HepG2 (cell line): Measurements from ENCODE around the gene TMEM63C. TPM values are rescaled to one million over a fixed set of nuclear protein-coding genes. Genes with fewer than 3 reads are reported as not detected.

Experiments used
- ATAC-seq: fragments of 200-7000 bp; cut with Tn5 transposase; 3 replicates; pipeline ENCODE4 v1.9.1; 2020; ENCODE audit warnings: mild to moderate bottlenecking, moderate library complexity
- BruUV-seq: library from RNA; stranded (reverse); fragments of 400-500 nt; replicated peaks from 2 replicates; lab custom pipeline; 2021; lab: Mats Ljungman, UMichigan
- CTCF ChIA-PET: fragments of 300-600 bp; formaldehyde crosslinking; extraction: SDS; loops from one replicate; lab custom pipeline; 2021; ENCODE audit warnings: low total read pairs, inconsistent platforms, low intra/inter-chr PET ratio; lab: Yijun Ruan, JAX
- POLR2A ChIA-PET: fragments of 350-600 bp; sonication (Branson Sonifier 250); formaldehyde crosslinking; loops from one replicate; lab custom pipeline; 2020; ENCODE audit warnings: antibody characterized with exemption, inconsistent platforms; lab: Yijun Ruan, JAX
- DNase-seq: peaks from one replicate; pipeline ENCODE4 v3.0.0-alpha.2; 2015; ENCODE audit warnings: low spot score
- FAIRE-seq: peaks from 3 replicates; lab custom pipeline; 2011; peaks lifted over from hg19 to GRCh38; lab: Jason Lieb, UNC
- H2AFZ ChIP-seq: one replicate; pipeline ENCODE4 v1.6.1; 2011; ENCODE audit warnings: low read length, inconsistent platforms
- H3K27ac ChIP-seq: fragments of 300-600 bp; 3 replicates; pipeline ENCODE4 v1.8.0; 2011; ENCODE audit warnings: mixed run types, mild to moderate bottlenecking, mixed read lengths, low read length, inconsistent platforms; ENCODE audit not compliant: insufficient read depth; ENCODE audit errors: extremely low read length
- H3K27me3 ChIP-seq, 2 experiments: fragments of 200-600 bp in 1 of 2; 2 replicates in 1 of 2; 3 replicates in 1 of 2; pipeline versions ENCODE4 v1.6.0 to v1.8.0; 2011; ENCODE audit warnings: low read length in 2 of 2, mild to moderate bottlenecking in 2 of 2, moderate library complexity in 2 of 2, inconsistent platforms in 1 of 2; ENCODE audit not compliant: insufficient read depth in 2 of 2, control insufficient read depth in 1 of 2
- H3K36me3 ChIP-seq, 2 experiments: fragments of 200-600 bp in 1 of 2; replicated peaks in 1 of 2; 2 replicates in 1 of 2; 3 replicates in 1 of 2; pipeline versions ENCODE4 v1.5.1 to v1.8.0; 2011; ENCODE audit warnings: low read length in 2 of 2, inconsistent platforms in 1 of 2; ENCODE audit not compliant: insufficient read depth in 2 of 2, control insufficient read depth in 1 of 2
- H3K4me1 ChIP-seq: 2 replicates; pipeline ENCODE4 v1.5.1; 2012; ENCODE audit warnings: low read length, inconsistent platforms; ENCODE audit not compliant: insufficient read depth
- H3K4me2 ChIP-seq: 2 replicates; pipeline ENCODE4 v1.6.0; 2011; ENCODE audit warnings: low read depth, low read length, inconsistent platforms
- H3K4me3 ChIP-seq, 3 experiments: fragments of 200-600 bp in 1 of 3; sonication (generic), shearing (Covaris generic) in 1 of 3; replicated peaks in 1 of 3; 2 replicates each; pipeline ENCODE4 v1.5.1; 2011 to 2016; ENCODE audit warnings: low read length in 3 of 3, inconsistent platforms in 2 of 3, low read depth in 2 of 3, mild to moderate bottlenecking in 2 of 3, control low read depth in 1 of 3, mixed read lengths in 1 of 3; ENCODE audit not compliant: insufficient read depth in 1 of 3
- H3K79me2 ChIP-seq: one replicate; pipeline ENCODE4 v1.6.1; 2011; ENCODE audit warnings: low read length, inconsistent platforms; ENCODE audit not compliant: insufficient read depth
- H3K9ac ChIP-seq: 2 replicates; pipeline ENCODE4 v1.6.0; 2011; ENCODE audit warnings: mild to moderate bottlenecking, low read depth, low read length, inconsistent platforms; ENCODE audit not compliant: insufficient read depth
- H3K9me3 ChIP-seq: 2 replicates; pipeline ENCODE4 v1.5.1; 2012; ENCODE audit warnings: mild to moderate bottlenecking, low read length
- H4K20me1 ChIP-seq: 2 replicates; pipeline ENCODE4 v1.6.0; 2011; ENCODE audit warnings: inconsistent platforms, mild to moderate bottlenecking, low read length, moderate library complexity; ENCODE audit not compliant: insufficient read depth
- CREB1 ChIP-seq, 2 experiments: fragments of 450-650 bp in 1 of 2; IDR thresholded peaks; 2 replicates each; pipeline ENCODE4 v1.6.1; 2016 to 2017; ENCODE audit warnings: control low read depth in 1 of 2, mild to moderate bottlenecking in 1 of 2, missing compliant biosample characterization in 1 of 2, missing genetic modification characterization in 1 of 2
- CREM ChIP-seq, 2 experiments: sonication (generic) in 1 of 2; formaldehyde crosslinking in 1 of 2; IDR thresholded peaks; 2 replicates each; pipeline versions ENCODE4 v1.4.0 to v1.6.1; 2016 to 2020; ENCODE audit warnings: antibody characterized with exemption in 1 of 2, mild to moderate bottlenecking in 1 of 2, missing genetic modification reagents in 1 of 2
- JARID2 ChIP-seq: sonication (generic); formaldehyde crosslinking; IDR thresholded peaks from 2 replicates; pipeline ENCODE4 v1.8.1; 2023; ENCODE audit warnings: missing genetic modification reagents, inconsistent platforms; ENCODE audit not compliant: insufficient replicate concordance
- ZFY ChIP-seq: sonication (generic); formaldehyde crosslinking; IDR thresholded peaks from 2 replicates; pipeline ENCODE4 v1.4.0; 2020; ENCODE audit warnings: missing genetic modification reagents
- ZNF234 ChIP-seq: sonication (generic); formaldehyde crosslinking; conservative IDR thresholded peaks from 2 replicates; pipeline ENCODE4 v1.5.1; 2020; ENCODE audit warnings: mild to moderate bottlenecking, missing genetic modification reagents
- WGBS: methylation state at CpG from one replicate; pipeline ENCODE4 v1.1.6; 2017; ENCODE audit warnings: low lambda C conversion rate; 5-methylcytosine and 5-hydroxymethylcytosine counted together
- in situ Hi-C: cut with HindIII; loops from 2 replicates; pipeline ENCODE4 v1.10.0; 2017; ENCODE audit warnings: low pct_unique_long_range_greater_than_20kb; ENCODE audit not compliant: extremely low pct_ligation_motif_present
- intact Hi-C: fragments of 100-400 bp; cut with micrococcal nuclease; formaldehyde crosslinking; loops from one replicate; pipeline ENCODE4 v1.10.0; 2022; ENCODE audit not compliant: unreplicated experiment
- polyA plus RNA-seq, 8 experiments: library from polyadenylated mRNA; depleted of rRNA in 3 of 8; stranded (reverse) in 7 of 8; unstranded in 1 of 8; fragments of >200 nt; fragmentation: Illumina TruSeq in 4 of 8; extraction: Trizol in 4 of 8; gene quantifications; 2 replicates each; pipeline versions ENCODE4 v1.2.1 to v1.2.3, GENCODE V29; 2011 to 2016; ENCODE audit warnings: low read depth in 4 of 8, missing spikeins in 1 of 8, mixed read lengths in 1 of 8; ENCODE audit not compliant: insufficient read depth in 1 of 8
- total RNA-seq, 5 experiments: library from RNA; depleted of rRNA; stranded (reverse); fragments of >200 nt; fragmentation: Illumina TruSeq; extraction: Trizol; gene quantifications; 2 replicates each; pipeline ENCODE4 v1.2.3, GENCODE V29; 2016; ENCODE audit warnings: low read depth in 1 of 5
- TF ChIP-seq, protein P1 (sequence below): sonication (generic); formaldehyde crosslinking; IDR thresholded peaks from 2 replicates; pipeline ENCODE4 v1.5.0; 2020; ENCODE audit warnings: missing genetic modification reagents, mild to moderate bottlenecking, borderline replicate concordance
- TF ChIP-seq, protein P2 (sequence below): sonication (generic); formaldehyde crosslinking; IDR thresholded peaks from 2 replicates; pipeline ENCODE4 v1.4.0; 2020; ENCODE audit warnings: mild to moderate bottlenecking, missing genetic modification reagents
- TF ChIP-seq, protein P3 (sequence below): sonication (generic); formaldehyde crosslinking; IDR thresholded peaks from 2 replicates; pipeline ENCODE4 v1.4.0; 2020; ENCODE audit warnings: missing genetic modification reagents
- TF ChIP-seq, protein P4 (sequence below): sonication (generic); formaldehyde crosslinking; IDR thresholded peaks from 2 replicates; pipeline ENCODE4 v1.5.1; 2020; ENCODE audit warnings: mild to moderate bottlenecking, missing genetic modification reagents, moderate library complexity

TMEM63C gene
- total and polyA plus RNA-seq, 2 of the 13 experiments (the other 11 are each of a cell fraction or from before 2014, with no cell fraction given) = 0.17 to 0.27 TPM

DNA sequence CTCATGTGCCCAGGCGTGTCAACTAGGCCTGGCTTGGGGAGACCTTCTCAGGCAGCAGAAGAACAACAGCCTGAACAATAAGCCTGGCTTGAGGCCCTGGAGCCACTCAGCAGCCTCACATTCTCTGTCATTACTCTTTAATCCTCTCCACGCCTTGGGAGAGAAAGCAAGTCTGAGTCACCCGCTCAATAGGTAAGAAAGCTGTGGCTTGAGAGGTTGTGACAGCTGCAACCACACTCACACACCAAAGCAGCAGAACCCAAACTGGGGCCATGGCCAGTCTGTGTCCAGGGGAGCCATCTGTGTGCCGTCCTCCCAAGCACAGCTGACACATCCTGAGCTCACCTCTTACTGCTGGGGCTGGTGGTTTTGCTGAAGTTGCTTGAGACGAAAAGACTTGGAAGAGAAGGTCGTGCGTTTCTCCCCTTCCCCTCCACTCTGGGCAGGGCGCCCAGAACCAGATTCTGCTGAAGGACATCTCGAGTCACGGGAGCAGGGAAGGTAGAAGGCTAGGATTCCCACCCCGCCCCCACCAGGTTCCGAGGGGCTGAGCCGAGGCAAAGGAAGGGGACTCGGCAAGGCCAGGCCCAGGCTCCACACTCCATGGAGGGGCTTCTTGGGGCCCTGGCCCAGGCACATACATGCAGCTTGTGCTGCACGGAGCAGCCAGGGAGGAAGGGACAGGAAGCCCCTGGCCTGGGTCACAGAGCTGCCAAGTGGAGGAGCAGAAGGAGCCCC is 5.5 kb downstream of the TMEM63C start (continued):
- TF ChIP-seq, protein P1, sequence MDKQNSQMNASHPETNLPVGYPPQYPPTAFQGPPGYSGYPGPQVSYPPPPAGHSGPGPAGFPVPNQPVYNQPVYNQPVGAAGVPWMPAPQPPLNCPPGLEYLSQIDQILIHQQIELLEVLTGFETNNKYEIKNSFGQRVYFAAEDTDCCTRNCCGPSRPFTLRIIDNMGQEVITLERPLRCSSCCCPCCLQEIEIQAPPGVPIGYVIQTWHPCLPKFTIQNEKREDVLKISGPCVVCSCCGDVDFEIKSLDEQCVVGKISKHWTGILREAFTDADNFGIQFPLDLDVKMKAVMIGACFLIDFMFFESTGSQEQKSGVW (CRISPR knock-in tag) = no peak
- TF ChIP-seq, protein P2, sequence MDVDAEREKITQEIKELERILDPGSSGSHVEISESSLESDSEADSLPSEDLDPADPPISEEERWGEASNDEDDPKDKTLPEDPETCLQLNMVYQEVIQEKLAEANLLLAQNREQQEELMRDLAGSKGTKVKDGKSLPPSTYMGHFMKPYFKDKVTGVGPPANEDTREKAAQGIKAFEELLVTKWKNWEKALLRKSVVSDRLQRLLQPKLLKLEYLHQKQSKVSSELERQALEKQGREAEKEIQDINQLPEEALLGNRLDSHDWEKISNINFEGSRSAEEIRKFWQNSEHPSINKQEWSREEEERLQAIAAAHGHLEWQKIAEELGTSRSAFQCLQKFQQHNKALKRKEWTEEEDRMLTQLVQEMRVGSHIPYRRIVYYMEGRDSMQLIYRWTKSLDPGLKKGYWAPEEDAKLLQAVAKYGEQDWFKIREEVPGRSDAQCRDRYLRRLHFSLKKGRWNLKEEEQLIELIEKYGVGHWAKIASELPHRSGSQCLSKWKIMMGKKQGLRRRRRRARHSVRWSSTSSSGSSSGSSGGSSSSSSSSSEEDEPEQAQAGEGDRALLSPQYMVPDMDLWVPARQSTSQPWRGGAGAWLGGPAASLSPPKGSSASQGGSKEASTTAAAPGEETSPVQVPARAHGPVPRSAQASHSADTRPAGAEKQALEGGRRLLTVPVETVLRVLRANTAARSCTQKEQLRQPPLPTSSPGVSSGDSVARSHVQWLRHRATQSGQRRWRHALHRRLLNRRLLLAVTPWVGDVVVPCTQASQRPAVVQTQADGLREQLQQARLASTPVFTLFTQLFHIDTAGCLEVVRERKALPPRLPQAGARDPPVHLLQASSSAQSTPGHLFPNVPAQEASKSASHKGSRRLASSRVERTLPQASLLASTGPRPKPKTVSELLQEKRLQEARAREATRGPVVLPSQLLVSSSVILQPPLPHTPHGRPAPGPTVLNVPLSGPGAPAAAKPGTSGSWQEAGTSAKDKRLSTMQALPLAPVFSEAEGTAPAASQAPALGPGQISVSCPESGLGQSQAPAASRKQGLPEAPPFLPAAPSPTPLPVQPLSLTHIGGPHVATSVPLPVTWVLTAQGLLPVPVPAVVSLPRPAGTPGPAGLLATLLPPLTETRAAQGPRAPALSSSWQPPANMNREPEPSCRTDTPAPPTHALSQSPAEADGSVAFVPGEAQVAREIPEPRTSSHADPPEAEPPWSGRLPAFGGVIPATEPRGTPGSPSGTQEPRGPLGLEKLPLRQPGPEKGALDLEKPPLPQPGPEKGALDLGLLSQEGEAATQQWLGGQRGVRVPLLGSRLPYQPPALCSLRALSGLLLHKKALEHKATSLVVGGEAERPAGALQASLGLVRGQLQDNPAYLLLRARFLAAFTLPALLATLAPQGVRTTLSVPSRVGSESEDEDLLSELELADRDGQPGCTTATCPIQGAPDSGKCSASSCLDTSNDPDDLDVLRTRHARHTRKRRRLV = no peak
- no peak for TF ChIP-seq ZNF234

DNA sequence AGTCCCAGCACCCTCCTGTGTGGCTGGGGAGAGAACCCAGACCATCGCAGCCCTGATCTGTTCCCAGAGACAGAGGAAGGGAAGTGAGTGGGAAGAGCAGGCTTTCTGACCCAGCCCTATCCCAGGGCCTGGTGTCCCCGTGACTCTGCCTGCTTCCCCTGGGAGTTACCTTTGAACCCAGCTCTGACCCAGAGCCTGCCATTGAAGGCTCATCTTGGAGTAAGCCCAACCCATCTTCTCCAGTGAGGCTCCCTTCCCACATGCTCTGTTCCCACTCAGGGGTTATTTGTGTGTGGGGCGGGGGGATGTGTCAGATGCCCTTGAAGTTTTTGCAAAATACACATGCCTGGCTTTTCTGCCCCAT is 6.0 kb downstream of the TMEM63C start:
- Histone ChIP-seq H3K27ac (no peak overlapping the region), H3K27me3 (peaks cover 3 to 9% of the 10 kb centered on the region in 2 experiments; a peak in 3 of 5 replicates), H3K9ac (peak overlapping the region; percentile 55; the same call in 1 of the 2 replicates), H3K9me3 (no peaks in the 10 kb centered on the region), H3K4me1 (peaks cover 47% of the 10 kb centered on the region), H3K4me3 (peak overlapping the region; percentile 17 to 66 (median 39); a peak in 5 of 6 replicates), H3K4me2 (peak overlapping the region; percentile 87), H4K20me1 (no peaks in the 10 kb centered on the region), H2AFZ (no peak overlapping the region), H3K36me3 (no peaks in the 10 kb centered on the region), H3K79me2 (no peaks in the 10 kb centered on the region)
- in situ Hi-C loops (no loop called here), intact Hi-C loops (no loop called here)
- no peak for DNase-seq
- BruUV-seq = no TSS peak
- CTCF ChIA-PET = no interaction called here
- ATAC-seq = peak; percentile 81
- 0% methylated on average over 3 of the region's 3 CpGs for WGBS
- POLR2A ChIA-PET = no interaction called here
- peak; percentile 21 for FAIRE-seq
- TF ChIP-seq, protein P3, sequence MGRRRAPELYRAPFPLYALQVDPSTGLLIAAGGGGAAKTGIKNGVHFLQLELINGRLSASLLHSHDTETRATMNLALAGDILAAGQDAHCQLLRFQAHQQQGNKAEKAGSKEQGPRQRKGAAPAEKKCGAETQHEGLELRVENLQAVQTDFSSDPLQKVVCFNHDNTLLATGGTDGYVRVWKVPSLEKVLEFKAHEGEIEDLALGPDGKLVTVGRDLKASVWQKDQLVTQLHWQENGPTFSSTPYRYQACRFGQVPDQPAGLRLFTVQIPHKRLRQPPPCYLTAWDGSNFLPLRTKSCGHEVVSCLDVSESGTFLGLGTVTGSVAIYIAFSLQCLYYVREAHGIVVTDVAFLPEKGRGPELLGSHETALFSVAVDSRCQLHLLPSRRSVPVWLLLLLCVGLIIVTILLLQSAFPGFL = no peak
- TF ChIP-seq CREM (IDR thresholded peaks at IDR 0.05) (no peak), CREM (CRISPR knock-in tag; IDR thresholded peaks at IDR 0.05) (no peak), JARID2 (CRISPR knock-in tag) (no peak), ZFY (CRISPR knock-in tag) (0 out of 2 replicates have a peak, but pooled peaks have one; percentile 33), CREB1 (IDR thresholded peaks at IDR 0.05) (no peak), CREB1 (CRISPR knock-in tag; IDR thresholded peaks at IDR 0.05) (no peak)
- TF ChIP-seq, protein P4, sequence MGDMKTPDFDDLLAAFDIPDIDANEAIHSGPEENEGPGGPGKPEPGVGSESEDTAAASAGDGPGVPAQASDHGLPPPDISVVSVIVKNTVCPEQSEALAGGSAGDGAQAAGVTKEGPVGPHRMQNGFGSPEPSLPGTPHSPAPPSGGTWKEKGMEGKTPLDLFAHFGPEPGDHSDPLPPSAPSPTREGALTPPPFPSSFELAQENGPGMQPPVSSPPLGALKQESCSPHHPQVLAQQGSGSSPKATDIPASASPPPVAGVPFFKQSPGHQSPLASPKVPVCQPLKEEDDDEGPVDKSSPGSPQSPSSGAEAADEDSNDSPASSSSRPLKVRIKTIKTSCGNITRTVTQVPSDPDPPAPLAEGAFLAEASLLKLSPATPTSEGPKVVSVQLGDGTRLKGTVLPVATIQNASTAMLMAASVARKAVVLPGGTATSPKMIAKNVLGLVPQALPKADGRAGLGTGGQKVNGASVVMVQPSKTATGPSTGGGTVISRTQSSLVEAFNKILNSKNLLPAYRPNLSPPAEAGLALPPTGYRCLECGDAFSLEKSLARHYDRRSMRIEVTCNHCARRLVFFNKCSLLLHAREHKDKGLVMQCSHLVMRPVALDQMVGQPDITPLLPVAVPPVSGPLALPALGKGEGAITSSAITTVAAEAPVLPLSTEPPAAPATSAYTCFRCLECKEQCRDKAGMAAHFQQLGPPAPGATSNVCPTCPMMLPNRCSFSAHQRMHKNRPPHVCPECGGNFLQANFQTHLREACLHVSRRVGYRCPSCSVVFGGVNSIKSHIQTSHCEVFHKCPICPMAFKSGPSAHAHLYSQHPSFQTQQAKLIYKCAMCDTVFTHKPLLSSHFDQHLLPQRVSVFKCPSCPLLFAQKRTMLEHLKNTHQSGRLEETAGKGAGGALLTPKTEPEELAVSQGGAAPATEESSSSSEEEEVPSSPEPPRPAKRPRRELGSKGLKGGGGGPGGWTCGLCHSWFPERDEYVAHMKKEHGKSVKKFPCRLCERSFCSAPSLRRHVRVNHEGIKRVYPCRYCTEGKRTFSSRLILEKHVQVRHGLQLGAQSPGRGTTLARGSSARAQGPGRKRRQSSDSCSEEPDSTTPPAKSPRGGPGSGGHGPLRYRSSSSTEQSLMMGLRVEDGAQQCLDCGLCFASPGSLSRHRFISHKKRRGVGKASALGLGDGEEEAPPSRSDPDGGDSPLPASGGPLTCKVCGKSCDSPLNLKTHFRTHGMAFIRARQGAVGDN (CRISPR knock-in tag) = peak; percentile 46; the same call in 1 of the 2 replicates
